K562 (cell line): Measurements from ENCODE around the gene ACTN4. TPM values are rescaled to one million over a fixed set of nuclear protein-coding genes. Genes with fewer than 3 reads are reported as not detected.

Experiments
- ATF2 ChIP-seq: sonication (generic); formaldehyde crosslinking; IDR thresholded peaks from 2 replicates; pipeline ENCODE4 v1.8.1; 2022; ENCODE audit warnings: missing genetic modification reagents
- CEBPB ChIP-seq: fragments of 450-650 bp; IDR thresholded peaks from 2 replicates; pipeline ENCODE4 v1.6.1; 2016; ENCODE audit warnings: missing genetic modification characterization, missing compliant biosample characterization
- FOXO4 ChIP-seq: fragments of 450-650 bp; formaldehyde crosslinking; IDR thresholded peaks from 2 replicates; pipeline ENCODE4 v1.4.0; 2020; ENCODE audit warnings: mild to moderate bottlenecking, moderate library complexity
- GABPB1 ChIP-seq: sonication (generic); formaldehyde crosslinking; IDR thresholded peaks from 2 replicates; pipeline ENCODE4 v1.8.0; 2022; ENCODE audit warnings: mild to moderate bottlenecking, missing genetic modification reagents
- ILF3 ChIP-seq: fragments of 450-650 bp; IDR thresholded peaks from 2 replicates; pipeline ENCODE4 v1.6.1; 2018; ENCODE audit warnings: antibody characterized with exemption, mild to moderate bottlenecking, moderate library complexity, borderline replicate concordance
- PPARD ChIP-seq: fragments of 250-450 bp; sonication (Bioruptor Pico); IDR thresholded peaks from 2 replicates; pipeline ENCODE4 v1.8.0; 2022; ENCODE audit warnings: inconsistent platforms, mild to moderate bottlenecking, moderate library complexity
- SIN3A ChIP-seq, 2 experiments: fragments of 150-350 bp in 1 of 2; IDR thresholded peaks; 2 replicates each; pipeline ENCODE4 v1.6.1; 2011 to 2016; ENCODE audit warnings: borderline replicate concordance in 2 of 2, low read depth in 2 of 2, low read length in 2 of 2, mild to moderate bottlenecking in 2 of 2, moderate library complexity in 2 of 2; ENCODE audit not compliant: control insufficient read depth in 1 of 2
- SUPT5H ChIP-seq: fragments of 450-650 bp; IDR thresholded peaks from 2 replicates; pipeline ENCODE4 v1.6.1; 2016
- U2AF1 ChIP-seq: fragments of 200-400 bp; formaldehyde crosslinking; optimal IDR thresholded peaks from 2 replicates; pipeline ENCODE3; 2017; ENCODE audit warnings: mild to moderate bottlenecking, low read depth, low read length, moderate library complexity
- ZBTB2 ChIP-seq: fragments of 450-650 bp; IDR thresholded peaks from 2 replicates; pipeline ENCODE4 v1.6.1; 2016; ENCODE audit warnings: antibody characterized with exemption
- ZNF175 ChIP-seq: fragments of 200-800 bp; sonication (Bioruptor generic); IDR thresholded peaks from 2 replicates; pipeline ENCODE4 v1.6.1; 2016; ENCODE audit warnings: low read depth, mild to moderate bottlenecking, missing genetic modification characterization, missing compliant biosample characterization
- polyA plus RNA-seq, 8 experiments: library from polyadenylated mRNA; depleted of rRNA in 4 of 8; stranded (reverse) in 5 of 8; unstranded in 3 of 8; fragments of >200 nt; fragmentation: Nextera tagmentation in 2 of 8; fragmentation: Illumina TruSeq in 1 of 8; extraction: Ambion mirVana in 2 of 8; extraction: Trizol in 1 of 8; gene quantifications; 2 replicates each; pipeline versions ENCODE4 v1.2.1 to v1.2.3, GENCODE V29; 2011 to 2014; ENCODE audit warnings: inconsistent platforms in 1 of 8, missing spikeins in 1 of 8
- total RNA-seq, 7 experiments: library from RNA; depleted of rRNA in 6 of 7; stranded (reverse); fragments of >200 nt in 6 of 7; fragmentation: Illumina TruSeq in 2 of 7; extraction: Trizol in 2 of 7; gene quantifications; 2 replicates each; pipeline versions ENCODE4 v1.2.1 to v1.2.3, GENCODE V29; 2011 to 2021; ENCODE audit warnings: low replicate concordance in 1 of 7
- TF ChIP-seq, protein P1 (sequence below): fragments of 450-650 bp; IDR thresholded peaks from 2 replicates; pipeline ENCODE4 v1.6.1; 2016
- TF ChIP-seq, protein P2 (sequence below), 2 experiments: fragments of 450-650 bp; conservative IDR thresholded peaks; 2 replicates each; pipeline ENCODE4 v1.6.1; 2017; ENCODE audit warnings: mild to moderate bottlenecking in 2 of 2, moderate library complexity in 2 of 2
- TF ChIP-seq, protein P3 (sequence below): fragments of 200-400 bp; formaldehyde crosslinking; IDR thresholded peaks from 2 replicates; pipeline ENCODE4 v1.6.1; 2017; ENCODE audit warnings: mild to moderate bottlenecking, low read depth, low read length, moderate library complexity
- TF ChIP-seq, protein P4 (sequence below): fragments of 250-450 bp; sonication (Bioruptor Pico); IDR thresholded peaks from 2 replicates; pipeline ENCODE4 v1.8.0; 2022; ENCODE audit warnings: moderate library complexity, mild to moderate bottlenecking, inconsistent platforms

ACTN4 gene
- total and polyA plus RNA-seq, 9 of the 15 experiments (the other 6 are each of a cell fraction or from before 2014, with no cell fraction given), result 3.1 to 385 (median 125) TPM

DNA sequence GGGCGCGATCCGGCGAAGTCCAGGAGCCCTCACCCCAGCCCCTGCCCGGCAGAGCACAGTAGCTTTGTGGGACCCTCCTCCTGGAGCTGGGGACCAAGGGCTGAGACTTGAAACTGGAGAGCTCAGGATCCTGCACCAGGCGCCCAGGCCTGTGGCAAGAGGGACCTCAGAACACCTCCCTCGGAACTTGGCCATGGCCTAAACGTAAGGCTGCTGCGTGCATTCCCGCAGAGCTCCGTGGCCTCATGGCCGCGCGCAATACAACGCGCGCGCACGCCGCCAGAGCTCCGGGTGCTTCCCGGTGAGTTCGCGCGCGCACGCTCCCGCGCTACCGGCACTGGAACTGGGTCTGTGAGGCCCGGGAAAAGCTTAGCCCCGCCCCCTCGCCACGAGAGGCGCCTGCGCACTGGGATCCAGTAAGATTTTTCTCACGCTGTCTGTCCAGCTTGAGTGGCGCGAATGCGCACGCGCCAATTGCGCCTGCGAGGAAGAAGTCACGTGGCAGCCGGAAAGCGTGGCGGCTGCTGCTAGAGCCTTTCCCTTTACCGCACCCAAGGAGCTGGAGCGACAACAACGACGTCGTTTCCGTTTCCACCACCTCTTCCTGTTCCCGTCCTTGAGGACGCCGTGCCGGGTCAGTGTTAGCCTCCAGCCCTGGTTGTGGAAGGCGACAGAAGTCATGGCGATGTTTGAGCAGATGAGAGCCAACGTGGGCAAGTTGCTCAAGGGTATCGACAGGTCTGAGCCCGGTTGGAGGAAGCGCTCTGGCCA, 28.7 kb upstream of the ACTN4 start, which contains the start of gene EIF3K (continued):
- TF ChIP-seq ILF3 (no peak), GABPB1 (CRISPR knock-in tag) (peak; percentile 89), ATF2 (CRISPR knock-in tag) (no peak), PPARD (no peak), CEBPB (tag) (no peak), ZBTB2 (peak; percentile 96), SUPT5H (peak; percentile 96), FOXO4 (CRISPR knock-in tag) (no peak), U2AF1 (no peak), SIN3A (IDR thresholded peaks at IDR 0.05; ENCODE audit: borderline replicate concordance in 2 of 2, control insufficient read depth in 1 of 2, low read depth in 2 of 2, low read length in 2 of 2) (peak in 1 of 2 experiments; percentile 87), ZNF175 (no peak)
- TF ChIP-seq, protein P1, sequence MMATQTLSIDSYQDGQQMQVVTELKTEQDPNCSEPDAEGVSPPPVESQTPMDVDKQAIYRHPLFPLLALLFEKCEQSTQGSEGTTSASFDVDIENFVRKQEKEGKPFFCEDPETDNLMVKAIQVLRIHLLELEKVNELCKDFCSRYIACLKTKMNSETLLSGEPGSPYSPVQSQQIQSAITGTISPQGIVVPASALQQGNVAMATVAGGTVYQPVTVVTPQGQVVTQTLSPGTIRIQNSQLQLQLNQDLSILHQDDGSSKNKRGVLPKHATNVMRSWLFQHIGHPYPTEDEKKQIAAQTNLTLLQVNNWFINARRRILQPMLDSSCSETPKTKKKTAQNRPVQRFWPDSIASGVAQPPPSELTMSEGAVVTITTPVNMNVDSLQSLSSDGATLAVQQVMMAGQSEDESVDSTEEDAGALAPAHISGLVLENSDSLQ, result peak; percentile 85
- TF ChIP-seq, protein P2, sequence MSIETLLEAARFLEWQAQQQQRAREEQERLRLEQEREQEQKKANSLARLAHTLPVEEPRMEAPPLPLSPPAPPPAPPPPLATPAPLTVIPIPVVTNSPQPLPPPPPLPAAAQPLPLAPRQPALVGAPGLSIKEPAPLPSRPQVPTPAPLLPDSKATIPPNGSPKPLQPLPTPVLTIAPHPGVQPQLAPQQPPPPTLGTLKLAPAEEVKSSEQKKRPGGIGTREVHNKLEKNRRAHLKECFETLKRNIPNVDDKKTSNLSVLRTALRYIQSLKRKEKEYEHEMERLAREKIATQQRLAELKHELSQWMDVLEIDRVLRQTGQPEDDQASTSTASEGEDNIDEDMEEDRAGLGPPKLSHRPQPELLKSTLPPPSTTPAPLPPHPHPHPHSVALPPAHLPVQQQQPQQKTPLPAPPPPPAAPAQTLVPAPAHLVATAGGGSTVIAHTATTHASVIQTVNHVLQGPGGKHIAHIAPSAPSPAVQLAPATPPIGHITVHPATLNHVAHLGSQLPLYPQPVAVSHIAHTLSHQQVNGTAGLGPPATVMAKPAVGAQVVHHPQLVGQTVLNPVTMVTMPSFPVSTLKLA (conservative IDR thresholded peaks at IDR 0.05), result peak; percentile 95 to 97
- TF ChIP-seq, protein P3, sequence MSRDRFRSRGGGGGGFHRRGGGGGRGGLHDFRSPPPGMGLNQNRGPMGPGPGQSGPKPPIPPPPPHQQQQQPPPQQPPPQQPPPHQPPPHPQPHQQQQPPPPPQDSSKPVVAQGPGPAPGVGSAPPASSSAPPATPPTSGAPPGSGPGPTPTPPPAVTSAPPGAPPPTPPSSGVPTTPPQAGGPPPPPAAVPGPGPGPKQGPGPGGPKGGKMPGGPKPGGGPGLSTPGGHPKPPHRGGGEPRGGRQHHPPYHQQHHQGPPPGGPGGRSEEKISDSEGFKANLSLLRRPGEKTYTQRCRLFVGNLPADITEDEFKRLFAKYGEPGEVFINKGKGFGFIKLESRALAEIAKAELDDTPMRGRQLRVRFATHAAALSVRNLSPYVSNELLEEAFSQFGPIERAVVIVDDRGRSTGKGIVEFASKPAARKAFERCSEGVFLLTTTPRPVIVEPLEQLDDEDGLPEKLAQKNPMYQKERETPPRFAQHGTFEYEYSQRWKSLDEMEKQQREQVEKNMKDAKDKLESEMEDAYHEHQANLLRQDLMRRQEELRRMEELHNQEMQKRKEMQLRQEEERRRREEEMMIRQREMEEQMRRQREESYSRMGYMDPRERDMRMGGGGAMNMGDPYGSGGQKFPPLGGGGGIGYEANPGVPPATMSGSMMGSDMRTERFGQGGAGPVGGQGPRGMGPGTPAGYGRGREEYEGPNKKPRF, result no peak
- TF ChIP-seq, protein P4, sequence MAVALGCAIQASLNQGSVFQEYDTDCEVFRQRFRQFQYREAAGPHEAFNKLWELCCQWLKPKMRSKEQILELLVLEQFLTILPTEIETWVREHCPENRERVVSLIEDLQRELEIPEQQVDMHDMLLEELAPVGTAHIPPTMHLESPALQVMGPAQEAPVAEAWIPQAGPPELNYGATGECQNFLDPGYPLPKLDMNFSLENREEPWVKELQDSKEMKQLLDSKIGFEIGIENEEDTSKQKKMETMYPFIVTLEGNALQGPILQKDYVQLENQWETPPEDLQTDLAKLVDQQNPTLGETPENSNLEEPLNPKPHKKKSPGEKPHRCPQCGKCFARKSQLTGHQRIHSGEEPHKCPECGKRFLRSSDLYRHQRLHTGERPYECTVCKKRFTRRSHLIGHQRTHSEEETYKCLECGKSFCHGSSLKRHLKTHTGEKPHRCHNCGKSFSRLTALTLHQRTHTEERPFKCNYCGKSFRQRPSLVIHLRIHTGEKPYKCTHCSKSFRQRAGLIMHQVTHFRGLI (CRISPR knock-in tag), result no peak
